GM19438 (cell line): ENCODE data around the gene NUP93.
"Not testable (repeated sequence)": the region's sequence is repeated elsewhere in the genome, so short reads cannot be mapped to it uniquely, and the experiment has no call there.

Experiments used
- ATAC-seq: cut with Tn5 transposase; IDR thresholded peaks from one replicate; pipeline ENCODE4 v1.9.1; 2021; ENCODE audit warnings: low read depth; ENCODE audit not compliant: unreplicated experiment

The NUP93 gene

DNA sequence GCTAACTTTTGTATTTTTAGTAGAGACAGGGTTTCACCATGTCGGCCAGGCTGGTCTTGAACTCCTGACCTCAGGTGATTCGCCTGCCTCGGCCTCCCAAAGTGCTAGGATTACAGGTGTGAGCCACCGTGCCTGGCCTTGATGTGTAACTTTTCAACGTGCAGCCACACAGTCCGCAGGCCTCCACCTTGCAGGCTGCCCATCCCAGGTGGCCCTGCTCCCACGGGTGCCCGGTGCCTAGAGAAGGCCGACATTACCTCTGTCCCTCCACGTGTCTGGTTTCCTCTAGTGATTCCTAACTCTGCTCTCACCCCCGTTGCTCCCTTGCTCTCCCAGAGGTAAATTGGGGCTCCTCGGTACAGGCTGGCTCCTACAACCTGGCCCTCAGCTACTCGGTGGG is 155.0 kb downstream of the NUP93 start:
- ATAC-seq = not testable (repeated sequence)

DNA sequence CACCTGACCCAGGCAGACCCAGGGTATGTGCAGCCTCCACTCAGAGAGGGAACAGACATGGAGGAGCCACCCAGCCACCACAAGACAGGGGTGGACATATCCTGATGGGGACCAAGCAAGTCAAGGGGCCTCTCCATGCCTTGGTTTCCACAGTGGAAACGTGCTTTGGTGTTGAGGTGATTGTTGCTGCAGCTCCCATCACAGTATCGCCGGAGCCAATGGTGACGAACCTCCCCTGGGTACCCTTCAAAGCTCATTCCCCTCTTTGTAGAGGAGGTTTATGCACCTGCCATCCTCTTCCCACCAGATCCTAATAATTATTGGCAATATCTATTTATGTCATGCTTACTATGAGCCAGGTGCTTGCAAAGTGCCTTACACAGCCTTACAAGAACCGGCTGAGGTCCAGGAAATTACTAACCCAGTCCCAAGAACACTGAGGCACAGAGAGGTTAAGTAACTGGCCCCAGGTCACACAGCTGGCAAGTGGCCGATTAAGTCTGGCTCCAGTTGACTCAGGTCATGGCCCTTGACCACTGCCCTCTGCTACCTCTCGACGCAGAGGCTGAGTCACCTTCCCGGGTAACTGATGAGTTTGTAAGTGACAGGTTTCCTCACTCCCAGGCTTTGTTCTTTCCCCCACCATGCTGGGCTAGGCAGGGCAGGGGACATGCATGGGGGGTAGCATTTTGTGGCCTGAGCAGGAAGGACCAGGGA is 155.7 kb downstream of the NUP93 start:
- no peak for ATAC-seq

DNA sequence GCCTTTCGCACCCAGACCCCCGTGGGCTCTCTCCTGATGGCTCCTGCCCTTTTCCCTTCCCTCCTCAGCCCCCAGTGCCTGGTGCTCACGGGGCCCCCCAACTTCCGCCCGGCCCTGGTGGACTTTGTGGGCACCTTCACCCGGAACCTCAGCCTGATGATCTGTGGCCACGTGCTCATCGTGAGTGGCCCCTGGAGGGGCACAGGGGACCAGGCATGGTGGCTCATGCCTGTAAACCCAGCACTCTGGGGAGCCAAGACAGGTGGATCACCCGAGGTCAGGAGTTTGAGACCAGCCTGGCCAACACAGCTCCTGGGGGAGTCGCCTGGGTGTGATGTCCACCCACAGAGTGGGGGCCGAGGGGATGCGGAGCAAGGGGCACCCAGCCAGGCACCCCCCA is 156.4 kb downstream of the NUP93 start:
- ATAC-seq = no peak

DNA sequence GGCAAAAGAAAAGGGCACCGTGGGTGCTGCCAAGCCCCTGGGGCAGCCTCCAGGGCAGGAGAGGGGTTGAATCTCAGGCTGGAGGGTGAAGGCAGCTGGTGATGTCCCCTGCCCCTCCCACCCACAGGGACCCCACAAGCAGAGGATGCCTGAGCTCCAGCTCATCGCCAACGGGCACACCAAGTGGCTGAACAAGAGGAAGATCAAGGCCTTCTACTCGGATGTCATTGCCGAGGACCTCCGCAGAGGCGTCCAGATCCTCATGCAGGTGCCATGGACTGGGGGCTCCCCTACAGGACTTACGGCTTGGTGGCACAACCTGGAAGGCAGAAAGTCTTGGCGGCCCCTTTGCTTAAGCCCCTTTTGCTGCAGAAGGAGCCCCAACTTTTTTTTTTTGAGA is 156.9 kb downstream of the NUP93 start:
- no peak for ATAC-seq

- peak; percentile 95 for ATAC-seq
Measured at GRCh38 chr16:56888806-56889205, 158.9 kb downstream of the NUP93 start.

DNA sequence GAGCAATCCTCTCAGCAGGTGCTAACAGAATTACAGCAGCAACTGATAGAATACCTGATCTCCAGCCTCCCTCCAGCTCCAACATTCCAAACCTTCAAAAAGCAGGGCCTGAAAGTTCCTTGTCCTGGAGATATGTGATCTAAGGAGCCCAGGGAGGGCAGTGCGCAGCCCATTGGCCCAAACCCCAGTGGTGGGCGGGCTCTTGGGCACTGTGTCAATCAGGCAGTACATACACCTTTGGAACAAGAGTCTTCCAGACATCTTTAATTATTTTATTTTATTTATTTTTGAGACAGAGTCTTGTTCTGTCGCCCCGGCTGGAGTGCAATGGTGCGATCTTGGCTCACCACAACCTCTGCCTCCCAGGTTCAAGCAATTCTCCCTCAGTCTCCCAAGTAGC is 159.3 kb downstream of the NUP93 start:
- no peak for ATAC-seq

GRCh38 chr16:56891685-56892084 is 161.8 kb downstream of the NUP93 start:
- no peak for ATAC-seq

GRCh38 chr16:56892705-56893104 is 162.8 kb downstream of the NUP93 start:
- ATAC-seq = no peak

GRCh38 chr16:56894331-56894917 is 164.5 kb downstream of the NUP93 start:
- ATAC-seq = no peak

GRCh38 chr16:56895813-56896212 is 165.9 kb downstream of the NUP93 start:
- no peak for ATAC-seq

DNA sequence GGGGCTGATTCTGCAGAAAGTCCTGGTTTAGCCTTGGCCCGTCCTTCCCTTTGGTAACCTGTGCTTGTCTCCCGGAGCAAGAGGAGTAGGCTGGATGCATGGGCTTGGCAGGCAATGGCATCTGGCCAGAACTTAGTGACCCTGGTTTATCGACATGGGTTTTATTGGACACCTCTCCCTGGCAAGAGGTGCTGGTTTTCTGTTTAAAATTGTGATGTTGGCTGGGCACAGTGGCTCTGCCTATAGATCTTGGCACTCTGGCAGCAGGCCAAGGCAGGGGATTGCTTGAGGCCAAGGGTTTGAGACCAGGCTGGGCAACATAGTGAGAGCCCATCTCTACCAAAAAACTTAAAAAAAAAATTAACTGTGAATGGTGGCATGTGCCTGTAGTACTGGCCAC is 166.3 kb downstream of the NUP93 start:
- no peak for ATAC-seq

DNA sequence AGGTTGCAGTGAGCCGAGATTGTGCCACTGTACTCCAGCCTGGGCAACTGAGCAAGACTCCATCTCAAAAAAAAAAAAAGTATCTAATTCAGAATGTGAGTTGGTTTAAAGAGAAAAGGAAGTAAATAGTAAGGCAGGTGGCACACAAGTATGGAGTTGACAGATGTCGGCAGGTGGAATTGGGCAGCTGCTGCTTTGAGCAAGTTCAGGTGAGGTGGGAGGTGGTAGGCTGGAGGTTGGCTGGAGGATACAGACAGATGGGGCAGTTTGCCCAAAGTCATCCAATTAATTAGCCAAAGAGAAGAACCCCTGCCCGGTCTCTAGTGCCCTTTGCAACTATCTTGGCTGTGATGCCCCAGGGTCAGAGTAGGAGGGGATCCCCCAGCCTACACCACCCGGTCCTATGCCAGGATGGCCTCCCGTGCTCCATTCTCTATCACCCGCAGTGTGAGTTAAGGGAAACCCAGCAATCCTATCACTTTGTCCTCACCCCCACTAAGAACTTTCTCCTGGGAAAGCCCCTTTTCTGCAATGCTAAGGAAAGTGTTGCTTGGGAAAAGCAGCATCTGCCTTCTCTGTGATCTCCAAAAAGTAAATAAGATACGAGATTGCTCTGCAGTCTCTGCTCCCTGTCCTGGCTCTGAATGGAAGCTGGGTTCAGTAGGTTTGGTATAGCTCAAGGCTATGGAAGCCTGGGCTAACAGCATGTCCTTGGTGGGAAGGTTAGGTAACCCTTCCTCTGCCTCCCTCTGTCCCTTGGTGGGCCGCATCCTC is 167.3 kb downstream of the NUP93 start:
- ATAC-seq = no peak

DNA sequence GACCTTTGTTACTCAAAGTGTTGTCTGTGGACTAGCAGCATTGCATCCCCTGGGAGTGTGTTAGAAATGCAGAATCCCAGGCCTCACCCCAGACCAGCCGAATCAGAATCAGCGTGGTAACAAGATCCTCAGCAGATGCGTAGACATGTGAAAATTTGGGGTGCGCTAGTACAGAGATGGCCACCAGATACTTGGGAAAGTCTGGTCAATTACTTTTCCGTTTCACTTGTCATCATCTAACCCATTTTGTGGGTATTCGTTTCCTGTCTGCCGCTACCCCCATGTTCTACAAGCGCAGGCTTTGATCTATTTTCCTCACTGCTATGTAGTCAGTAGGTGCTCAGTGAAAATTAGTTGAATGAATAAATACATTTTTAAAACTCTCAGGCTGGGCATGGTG is 168.9 kb downstream of the NUP93 start:
- ATAC-seq = peak; percentile 82
